Measurements from ENCODE around the gene STAC.

- peak; percentile 87 for TF ChIP-seq CTCF (conservative IDR thresholded peaks at IDR 0.05; ENCODE audit: low read depth, low read length)
- no peak for TF ChIP-seq EZH2 (IDR thresholded peaks at IDR 0.05; ENCODE audit: borderline replicate concordance, low read depth, low read length, poor library complexity, severe bottlenecking)
Measured at GRCh38 chr3:36540888-36541518, 160.7 kb downstream of the STAC start.

Measured in A673 (cell line).